Measurements from ENCODE around the gene RAB13. TPM values are rescaled to one million over a fixed set of nuclear protein-coding genes. Genes with fewer than 3 reads are reported as not detected.

The RAB13 gene
- total and polyA plus RNA-seq, 2 of the 13 experiments (the other 11 are each of a cell fraction or from before 2014, with no cell fraction given), result 15.9 to 24.7 TPM

DNA sequence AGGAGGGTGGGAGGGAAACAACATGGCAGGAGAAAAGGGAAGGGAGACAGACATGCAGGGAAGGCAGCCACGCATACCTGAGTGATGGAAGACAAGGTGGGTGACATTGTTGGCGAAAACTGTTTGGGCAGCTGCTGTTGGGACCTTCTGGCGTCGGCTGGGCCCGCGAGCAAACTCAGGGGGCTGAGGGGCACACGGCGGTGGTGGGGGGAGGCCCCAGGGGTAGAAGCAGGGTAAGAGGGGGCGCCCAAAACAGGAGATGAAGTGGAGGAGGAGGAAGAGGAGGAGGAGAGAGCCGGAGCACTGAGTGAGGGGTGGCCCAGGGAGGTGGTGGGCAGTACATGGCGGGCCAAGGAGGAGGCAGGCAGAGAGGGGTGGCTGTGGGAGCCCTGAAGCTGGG lies 35.0 kb downstream of the RAB13 start:
- 97% methylated on average over 11 of the region's 11 CpGs for WGBS (ENCODE audit: low lambda C conversion rate)
- intact Hi-C loops (cut with micrococcal nuclease; ENCODE audit: unreplicated experiment) (no loop called here), in situ Hi-C loops (cut with HindIII; ENCODE audit: extremely low pct_ligation_motif_present, low pct_unique_long_range_greater_than_20kb) (no loop called here)
- Histone ChIP-seq H3K4me2 (ENCODE audit: low read depth, low read length) (no peak overlapping the region), H3K4me1 (ENCODE audit: insufficient read depth, low read length) (peaks cover 40% of the 10 kb centered on the region), H3K9me3 (ENCODE audit: low read length) (no peaks in the 10 kb centered on the region), H3K27me3 (ENCODE audit: control insufficient read depth in 1 of 2, insufficient read depth in 2 of 2, low read length in 2 of 2) (no peaks in the 10 kb centered on the region), H3K9ac (ENCODE audit: insufficient read depth, low read depth, low read length) (no peak overlapping the region), H4K20me1 (ENCODE audit: insufficient read depth, low read length) (peaks cover 3% of the 10 kb centered on the region; the same call in 1 of the 2 replicates), H2AFZ (ENCODE audit: low read length) (no peak overlapping the region), H3K27ac (ENCODE audit: extremely low read length, insufficient read depth, low read length) (no peak overlapping the region), H3K36me3 (replicated peaks in 1 of 2; ENCODE audit: control insufficient read depth in 1 of 2, insufficient read depth in 2 of 2, low read length in 2 of 2) (peaks cover 18 to 53% of the 10 kb centered on the region in 2 experiments), H3K4me3 (replicated peaks in 1 of 3; ENCODE audit: insufficient read depth in 1 of 3, low read depth in 2 of 3, low read length in 3 of 3) (no peak overlapping the region), H3K79me2 (ENCODE audit: insufficient read depth, low read length) (peaks cover 21% of the 10 kb centered on the region)
- ChIA-PET POLR2A (interaction anchor here (1.1 kb wide), 1 partner anchor 16 kb away, joined by 3 read pairs; the partner anchor contains the start of gene CREB3L4), CTCF (ENCODE audit: low intra/inter-chr PET ratio, low total read pairs) (no interaction called here)
- no peak for ATAC-seq
- FAIRE-seq, result no peak
- no peak for DNase-seq (ENCODE audit: low spot score)
- BruUV-seq (replicated peaks), result no TSS peak
- TF ChIP-seq, protein P1, sequence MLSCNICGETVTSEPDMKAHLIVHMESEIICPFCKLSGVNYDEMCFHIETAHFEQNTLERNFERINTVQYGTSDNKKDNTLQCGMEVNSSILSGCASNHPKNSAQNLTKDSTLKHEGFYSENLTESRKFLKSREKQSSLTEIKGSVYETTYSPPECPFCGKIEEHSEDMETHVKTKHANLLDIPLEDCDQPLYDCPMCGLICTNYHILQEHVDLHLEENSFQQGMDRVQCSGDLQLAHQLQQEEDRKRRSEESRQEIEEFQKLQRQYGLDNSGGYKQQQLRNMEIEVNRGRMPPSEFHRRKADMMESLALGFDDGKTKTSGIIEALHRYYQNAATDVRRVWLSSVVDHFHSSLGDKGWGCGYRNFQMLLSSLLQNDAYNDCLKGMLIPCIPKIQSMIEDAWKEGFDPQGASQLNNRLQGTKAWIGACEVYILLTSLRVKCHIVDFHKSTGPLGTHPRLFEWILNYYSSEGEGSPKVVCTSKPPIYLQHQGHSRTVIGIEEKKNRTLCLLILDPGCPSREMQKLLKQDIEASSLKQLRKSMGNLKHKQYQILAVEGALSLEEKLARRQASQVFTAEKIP (CRISPR knock-in tag; IDR thresholded peaks at IDR 0.05; ENCODE audit: borderline replicate concordance), result no peak
- TF ChIP-seq, protein P2, sequence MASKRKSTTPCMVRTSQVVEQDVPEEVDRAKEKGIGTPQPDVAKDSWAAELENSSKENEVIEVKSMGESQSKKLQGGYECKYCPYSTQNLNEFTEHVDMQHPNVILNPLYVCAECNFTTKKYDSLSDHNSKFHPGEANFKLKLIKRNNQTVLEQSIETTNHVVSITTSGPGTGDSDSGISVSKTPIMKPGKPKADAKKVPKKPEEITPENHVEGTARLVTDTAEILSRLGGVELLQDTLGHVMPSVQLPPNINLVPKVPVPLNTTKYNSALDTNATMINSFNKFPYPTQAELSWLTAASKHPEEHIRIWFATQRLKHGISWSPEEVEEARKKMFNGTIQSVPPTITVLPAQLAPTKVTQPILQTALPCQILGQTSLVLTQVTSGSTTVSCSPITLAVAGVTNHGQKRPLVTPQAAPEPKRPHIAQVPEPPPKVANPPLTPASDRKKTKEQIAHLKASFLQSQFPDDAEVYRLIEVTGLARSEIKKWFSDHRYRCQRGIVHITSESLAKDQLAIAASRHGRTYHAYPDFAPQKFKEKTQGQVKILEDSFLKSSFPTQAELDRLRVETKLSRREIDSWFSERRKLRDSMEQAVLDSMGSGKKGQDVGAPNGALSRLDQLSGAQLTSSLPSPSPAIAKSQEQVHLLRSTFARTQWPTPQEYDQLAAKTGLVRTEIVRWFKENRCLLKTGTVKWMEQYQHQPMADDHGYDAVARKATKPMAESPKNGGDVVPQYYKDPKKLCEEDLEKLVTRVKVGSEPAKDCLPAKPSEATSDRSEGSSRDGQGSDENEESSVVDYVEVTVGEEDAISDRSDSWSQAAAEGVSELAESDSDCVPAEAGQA (IDR thresholded peaks at IDR 0.05; ENCODE audit: low read depth), result no peak
- TF ChIP-seq, protein P2 (CRISPR knock-in tag; IDR thresholded peaks at IDR 0.05; ENCODE audit: borderline replicate concordance), result no peak
- TF ChIP-seq, protein P3, sequence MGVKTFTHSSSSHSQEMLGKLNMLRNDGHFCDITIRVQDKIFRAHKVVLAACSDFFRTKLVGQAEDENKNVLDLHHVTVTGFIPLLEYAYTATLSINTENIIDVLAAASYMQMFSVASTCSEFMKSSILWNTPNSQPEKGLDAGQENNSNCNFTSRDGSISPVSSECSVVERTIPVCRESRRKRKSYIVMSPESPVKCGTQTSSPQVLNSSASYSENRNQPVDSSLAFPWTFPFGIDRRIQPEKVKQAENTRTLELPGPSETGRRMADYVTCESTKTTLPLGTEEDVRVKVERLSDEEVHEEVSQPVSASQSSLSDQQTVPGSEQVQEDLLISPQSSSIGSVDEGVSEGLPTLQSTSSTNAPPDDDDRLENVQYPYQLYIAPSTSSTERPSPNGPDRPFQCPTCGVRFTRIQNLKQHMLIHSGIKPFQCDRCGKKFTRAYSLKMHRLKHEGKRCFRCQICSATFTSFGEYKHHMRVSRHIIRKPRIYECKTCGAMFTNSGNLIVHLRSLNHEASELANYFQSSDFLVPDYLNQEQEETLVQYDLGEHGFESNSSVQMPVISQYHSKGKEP (CRISPR knock-in tag; IDR thresholded peaks at IDR 0.05), result no peak
- no peak for TF ChIP-seq SMAD9 (CRISPR knock-in tag; IDR thresholded peaks at IDR 0.05)
- TF ChIP-seq, protein P4, sequence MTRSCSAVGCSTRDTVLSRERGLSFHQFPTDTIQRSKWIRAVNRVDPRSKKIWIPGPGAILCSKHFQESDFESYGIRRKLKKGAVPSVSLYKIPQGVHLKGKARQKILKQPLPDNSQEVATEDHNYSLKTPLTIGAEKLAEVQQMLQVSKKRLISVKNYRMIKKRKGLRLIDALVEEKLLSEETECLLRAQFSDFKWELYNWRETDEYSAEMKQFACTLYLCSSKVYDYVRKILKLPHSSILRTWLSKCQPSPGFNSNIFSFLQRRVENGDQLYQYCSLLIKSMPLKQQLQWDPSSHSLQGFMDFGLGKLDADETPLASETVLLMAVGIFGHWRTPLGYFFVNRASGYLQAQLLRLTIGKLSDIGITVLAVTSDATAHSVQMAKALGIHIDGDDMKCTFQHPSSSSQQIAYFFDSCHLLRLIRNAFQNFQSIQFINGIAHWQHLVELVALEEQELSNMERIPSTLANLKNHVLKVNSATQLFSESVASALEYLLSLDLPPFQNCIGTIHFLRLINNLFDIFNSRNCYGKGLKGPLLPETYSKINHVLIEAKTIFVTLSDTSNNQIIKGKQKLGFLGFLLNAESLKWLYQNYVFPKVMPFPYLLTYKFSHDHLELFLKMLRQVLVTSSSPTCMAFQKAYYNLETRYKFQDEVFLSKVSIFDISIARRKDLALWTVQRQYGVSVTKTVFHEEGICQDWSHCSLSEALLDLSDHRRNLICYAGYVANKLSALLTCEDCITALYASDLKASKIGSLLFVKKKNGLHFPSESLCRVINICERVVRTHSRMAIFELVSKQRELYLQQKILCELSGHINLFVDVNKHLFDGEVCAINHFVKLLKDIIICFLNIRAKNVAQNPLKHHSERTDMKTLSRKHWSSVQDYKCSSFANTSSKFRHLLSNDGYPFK (CRISPR knock-in tag; IDR thresholded peaks at IDR 0.05; ENCODE audit: borderline replicate concordance), result no peak
- no peak for TF ChIP-seq ATRX (CRISPR knock-in tag; IDR thresholded peaks at IDR 0.05; ENCODE audit: borderline replicate concordance)
- TF ChIP-seq, protein P5, sequence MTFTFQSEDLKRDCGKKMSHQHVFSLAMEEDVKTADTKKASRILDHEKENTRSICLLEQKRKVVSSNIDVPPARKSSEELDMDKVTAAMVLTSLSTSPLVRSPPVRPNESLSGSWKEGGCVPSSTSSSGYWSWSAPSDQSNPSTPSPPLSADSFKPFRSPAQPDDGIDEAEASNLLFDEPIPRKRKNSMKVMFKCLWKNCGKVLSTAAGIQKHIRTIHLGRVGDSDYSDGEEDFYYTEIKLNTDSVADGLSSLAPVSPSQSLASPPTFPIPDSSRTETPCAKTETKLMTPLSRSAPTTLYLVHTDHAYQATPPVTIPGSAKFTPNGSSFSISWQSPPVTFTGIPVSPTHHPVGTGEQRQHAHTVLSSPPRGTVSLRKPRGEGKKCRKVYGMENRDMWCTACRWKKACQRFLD (CRISPR knock-in tag; IDR thresholded peaks at IDR 0.05; ENCODE audit: borderline replicate concordance), result no peak
